ENCODE data around the gene PDHX.
"Not testable (repeated sequence)": the region's sequence is repeated elsewhere in the genome, so short reads cannot be mapped to it uniquely, and the experiment has no call there.

The PDHX gene

GRCh38 chr11:34916015-34916842 is at the start of gene PDHX, which contains the start of gene APIP:
PDHX (plus strand) TSS chr11:34916618; CDS start chr11:34916656, 38 bp downstream.
APIP (minus strand) TSS chr11:34916379; CDS start chr11:34916284, 95 bp downstream.
- Mint-ChIP-seq H3K4me3 (peak within 1 kb of the TSS; percentile 97), H3K27ac (peak within 1 kb of the TSS; percentile 95), H3K4me1 (ENCODE audit: low read depth) (peaks cover 47% of the 10 kb centered on the region), H3K36me3 (peaks cover 5% of the 10 kb centered on the region), H3K9me3 (ENCODE audit: low read depth) (no peaks in the 10 kb centered on the region), H3K27me3 (no peaks in the 10 kb centered on the region)

- Mint-ChIP-seq H3K4me1 (ENCODE audit: low read depth) (no peaks in the 10 kb centered on the region), H3K9me3 (ENCODE audit: low read depth) (no peaks in the 10 kb centered on the region), H3K27ac (no peak overlapping the region), H3K36me3 (peaks cover 10% of the 10 kb centered on the region), H3K27me3 (no peaks in the 10 kb centered on the region), H3K4me3 (no peak overlapping the region)
Measured at GRCh38 chr11:34869425-34869824, 47.0 kb upstream of the PDHX start.

DNA sequence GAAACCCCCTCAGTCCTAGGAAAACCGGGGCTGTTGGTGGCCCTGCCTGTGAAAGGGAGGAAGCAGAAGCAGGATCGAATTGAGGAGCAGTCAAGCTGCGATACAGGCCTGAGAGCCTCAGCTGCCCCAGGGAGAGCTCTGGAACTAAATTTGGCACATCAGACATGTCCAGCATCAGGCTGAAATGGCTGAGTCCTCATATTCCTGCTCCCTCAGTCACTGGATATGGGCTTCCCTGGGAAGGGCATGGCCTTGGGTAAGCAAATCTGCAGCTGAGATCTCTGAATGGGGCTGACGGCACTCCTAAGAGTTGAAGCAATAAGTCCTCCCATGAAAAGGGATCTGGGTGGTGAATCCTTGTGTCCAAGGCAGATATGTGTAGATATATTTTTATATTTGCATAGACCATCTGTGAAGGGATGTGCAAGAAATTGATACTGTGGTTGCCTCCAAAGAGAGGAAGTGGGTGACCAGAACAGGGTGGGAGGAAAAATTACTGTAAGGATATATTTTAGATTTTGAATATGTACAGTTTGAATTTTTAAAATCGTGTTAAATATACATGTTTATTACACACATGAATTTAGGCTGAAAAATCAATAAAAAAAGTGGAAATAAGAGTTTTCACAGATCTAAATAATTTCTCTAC is 45.7 kb upstream of the PDHX start:
- H3K36me3 Mint-ChIP-seq, result peaks cover 21% of the 10 kb centered on the region
- H3K27ac Mint-ChIP-seq, result no peak overlapping the region
- no peaks in the 10 kb centered on the region for H3K4me1 Mint-ChIP-seq (ENCODE audit: low read depth)
- no peaks in the 10 kb centered on the region for H3K9me3 Mint-ChIP-seq (ENCODE audit: low read depth)
- no peaks in the 10 kb centered on the region for H3K27me3 Mint-ChIP-seq
- H3K4me3 Mint-ChIP-seq, result no peak overlapping the region

- H3K27me3 Mint-ChIP-seq, result no peaks in the 10 kb centered on the region
- no peaks in the 10 kb centered on the region for H3K9me3 Mint-ChIP-seq (ENCODE audit: low read depth)
- H3K4me1 Mint-ChIP-seq (ENCODE audit: low read depth), result no peaks in the 10 kb centered on the region
- no peak overlapping the region for H3K27ac Mint-ChIP-seq
- peaks cover 19% of the 10 kb centered on the region for H3K36me3 Mint-ChIP-seq
- H3K4me3 Mint-ChIP-seq, result no peak overlapping the region
Measured at GRCh38 chr11:34874202-34874601, 42.2 kb upstream of the PDHX start.

DNA sequence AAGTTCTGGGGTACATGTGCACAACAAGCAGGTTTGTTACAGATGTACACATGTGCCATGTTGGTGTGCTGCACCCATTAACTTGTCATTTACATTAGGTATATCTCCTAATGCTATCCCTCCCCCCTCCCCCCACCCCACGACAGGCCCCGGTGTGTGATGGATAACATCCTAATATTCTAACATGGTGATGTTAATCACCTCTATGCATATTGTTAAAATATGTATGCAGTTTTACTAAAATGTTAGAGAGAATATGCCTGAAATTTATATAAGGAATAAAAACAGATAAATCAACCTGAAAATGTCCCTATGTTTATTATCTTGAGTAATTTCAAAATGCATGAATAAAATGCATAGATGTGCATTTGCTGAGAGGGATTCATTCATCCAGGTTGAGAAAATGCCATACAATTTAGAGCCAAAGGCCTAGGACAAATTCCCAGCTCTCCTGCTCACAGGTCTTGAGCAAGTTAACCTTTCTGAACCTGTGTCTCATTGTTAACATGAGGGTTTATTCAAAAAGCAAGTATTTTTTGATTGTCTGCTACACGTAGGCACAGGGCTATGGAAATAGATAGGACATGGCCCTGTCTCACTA is 38.9 kb upstream of the PDHX start:
- Mint-ChIP-seq H3K36me3 (peaks cover 30% of the 10 kb centered on the region), H3K4me3 (no peak overlapping the region), H3K27me3 (no peaks in the 10 kb centered on the region), H3K9me3 (ENCODE audit: low read depth) (no peaks in the 10 kb centered on the region), H3K27ac (no peak overlapping the region), H3K4me1 (ENCODE audit: low read depth) (no peaks in the 10 kb centered on the region)

DNA sequence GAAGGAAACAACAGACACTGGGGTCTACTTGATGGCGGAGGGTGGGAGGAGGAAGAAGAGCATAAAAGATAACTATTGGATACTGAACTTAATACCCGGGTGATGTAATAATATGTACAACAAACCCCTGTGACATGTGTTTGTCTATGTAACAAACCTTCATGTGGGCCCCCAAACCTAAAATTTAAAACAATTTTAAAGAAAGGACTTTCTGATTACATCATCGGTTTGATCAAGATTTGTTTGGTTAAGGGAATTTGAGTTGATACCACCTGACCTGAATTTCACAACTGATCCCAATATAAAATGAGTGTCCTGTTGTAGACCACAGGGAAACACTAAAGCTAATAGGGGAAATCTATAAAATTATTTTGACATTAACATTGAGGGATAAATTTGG is 34.5 kb upstream of the PDHX start:
- no peak overlapping the region for H3K27ac Mint-ChIP-seq
- peaks cover 23% of the 10 kb centered on the region for H3K36me3 Mint-ChIP-seq
- no peaks in the 10 kb centered on the region for H3K9me3 Mint-ChIP-seq (ENCODE audit: low read depth)
- H3K27me3 Mint-ChIP-seq, result no peaks in the 10 kb centered on the region
- H3K4me3 Mint-ChIP-seq, result no peak overlapping the region
- H3K4me1 Mint-ChIP-seq (ENCODE audit: low read depth), result no peaks in the 10 kb centered on the region

- Mint-ChIP-seq H3K36me3 (peaks cover 19% of the 10 kb centered on the region), H3K27me3 (no peaks in the 10 kb centered on the region), H3K27ac (no peak overlapping the region), H3K4me3 (no peak overlapping the region), H3K9me3 (ENCODE audit: low read depth) (no peaks in the 10 kb centered on the region), H3K4me1 (ENCODE audit: low read depth) (no peaks in the 10 kb centered on the region)
Measured at GRCh38 chr11:34886609-34887008, 29.8 kb upstream of the PDHX start.

- H3K4me3 Mint-ChIP-seq, result no peak overlapping the region
- no peak overlapping the region for H3K27ac Mint-ChIP-seq
- H3K36me3 Mint-ChIP-seq, result peaks cover 14% of the 10 kb centered on the region
- no peaks in the 10 kb centered on the region for H3K27me3 Mint-ChIP-seq
- H3K9me3 Mint-ChIP-seq (ENCODE audit: low read depth), result no peaks in the 10 kb centered on the region
- no peaks in the 10 kb centered on the region for H3K4me1 Mint-ChIP-seq (ENCODE audit: low read depth)
Measured at GRCh38 chr11:34887260-34887659, 29.2 kb upstream of the PDHX start.

DNA sequence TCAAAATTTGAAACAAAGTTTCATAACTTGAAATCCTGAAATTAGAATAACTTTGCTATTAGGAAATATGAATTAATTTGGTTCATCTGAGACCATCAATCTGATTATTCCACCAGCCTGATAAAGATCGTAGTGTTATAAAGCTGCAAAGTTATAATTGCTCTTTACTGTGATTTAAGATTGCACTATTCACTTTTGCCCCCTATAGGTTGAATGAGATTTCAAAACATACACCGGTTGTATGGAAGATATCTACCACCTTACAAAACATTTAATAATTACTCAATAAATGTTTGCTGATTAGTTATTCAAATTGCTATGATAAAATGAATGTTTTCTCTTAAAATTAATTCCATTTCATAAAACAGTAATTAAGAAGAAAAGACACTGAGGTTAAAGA is 26.3 kb upstream of the PDHX start:
- Mint-ChIP-seq H3K36me3 (peaks cover 9% of the 10 kb centered on the region), H3K4me1 (ENCODE audit: low read depth) (no peaks in the 10 kb centered on the region), H3K9me3 (ENCODE audit: low read depth) (no peaks in the 10 kb centered on the region), H3K27me3 (no peaks in the 10 kb centered on the region), H3K4me3 (no peak overlapping the region), H3K27ac (no peak overlapping the region)

- Mint-ChIP-seq H3K27ac (no peak overlapping the region), H3K36me3 (peaks cover 7% of the 10 kb centered on the region), H3K9me3 (ENCODE audit: low read depth) (no peaks in the 10 kb centered on the region), H3K27me3 (no peaks in the 10 kb centered on the region), H3K4me3 (no peak overlapping the region), H3K4me1 (ENCODE audit: low read depth) (no peaks in the 10 kb centered on the region)
Measured at GRCh38 chr11:34890812-34891211, 25.6 kb upstream of the PDHX start.

DNA sequence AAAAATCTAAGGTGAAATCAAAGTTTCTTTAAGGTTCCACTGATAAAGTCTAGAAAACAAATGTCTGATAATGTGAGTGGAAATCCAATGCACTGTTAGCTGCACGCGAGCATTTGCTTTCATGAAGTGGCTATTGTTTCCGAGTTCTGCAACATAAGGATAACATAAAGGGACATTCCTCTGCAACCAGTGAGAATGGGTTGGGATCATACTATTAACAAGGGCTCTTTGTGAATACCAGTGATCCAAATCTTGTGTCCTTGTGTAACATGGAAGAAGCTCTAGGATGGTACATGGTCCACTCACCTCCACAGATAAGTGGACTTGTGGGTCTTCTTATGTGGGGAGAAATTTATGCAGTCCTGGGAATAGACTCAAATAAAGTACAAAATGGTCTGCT is 24.8 kb upstream of the PDHX start:
- no peak overlapping the region for H3K27ac Mint-ChIP-seq
- no peak overlapping the region for H3K4me3 Mint-ChIP-seq
- peaks cover 12% of the 10 kb centered on the region for H3K36me3 Mint-ChIP-seq
- peaks cover 5% of the 10 kb centered on the region for H3K9me3 Mint-ChIP-seq (ENCODE audit: low read depth)
- no peaks in the 10 kb centered on the region for H3K27me3 Mint-ChIP-seq
- H3K4me1 Mint-ChIP-seq (ENCODE audit: low read depth), result no peaks in the 10 kb centered on the region

DNA sequence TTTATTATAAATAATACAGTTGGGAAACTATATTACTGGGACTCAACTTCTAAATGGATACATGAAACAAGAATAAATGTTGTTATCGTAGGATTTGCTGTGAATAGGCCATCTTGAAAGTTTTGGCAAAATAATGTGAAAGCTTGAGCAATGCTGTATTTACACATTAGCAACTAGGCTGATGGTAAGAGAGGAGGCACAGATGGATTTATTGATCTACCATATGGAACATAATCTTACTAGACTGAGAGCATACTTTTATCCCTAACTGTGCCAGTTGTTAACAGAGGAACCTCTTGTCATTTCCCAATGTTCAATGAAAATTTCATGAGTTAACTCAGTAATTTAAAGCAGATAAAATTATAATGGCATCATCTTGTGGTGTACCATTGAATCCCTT is 23.0 kb upstream of the PDHX start:
- peaks cover 8% of the 10 kb centered on the region for H3K9me3 Mint-ChIP-seq (ENCODE audit: low read depth)
- no peak overlapping the region for H3K27ac Mint-ChIP-seq
- no peaks in the 10 kb centered on the region for H3K27me3 Mint-ChIP-seq
- H3K4me3 Mint-ChIP-seq, result no peak overlapping the region
- H3K36me3 Mint-ChIP-seq, result peaks cover 10% of the 10 kb centered on the region
- no peaks in the 10 kb centered on the region for H3K4me1 Mint-ChIP-seq (ENCODE audit: low read depth)

DNA sequence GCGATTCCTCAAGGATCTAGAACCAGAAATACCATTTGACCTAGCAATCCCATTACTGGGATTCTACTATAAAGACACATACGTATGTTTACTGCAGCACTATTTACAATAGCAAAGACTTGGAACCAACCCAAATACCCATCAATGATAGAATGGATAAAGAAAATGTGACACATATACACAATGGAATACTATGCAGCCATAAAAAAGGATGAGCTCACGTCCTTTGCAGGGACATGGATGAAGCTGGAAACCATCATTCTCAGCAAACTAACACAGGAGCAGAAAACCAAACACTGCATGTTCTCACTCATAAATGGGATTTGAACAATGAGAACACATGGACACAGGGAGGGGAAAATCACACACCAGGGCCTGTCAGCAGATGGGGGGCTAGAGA is 20.2 kb upstream of the PDHX start:
- H3K4me3 Mint-ChIP-seq; H3K27ac Mint-ChIP-seq; H3K27me3 Mint-ChIP-seq; H3K4me1 Mint-ChIP-seq (ENCODE audit: low read depth); H3K9me3 Mint-ChIP-seq (ENCODE audit: low read depth): not testable (repeated sequence)
- H3K36me3 Mint-ChIP-seq, result peaks cover 16% of the 10 kb centered on the region

DNA sequence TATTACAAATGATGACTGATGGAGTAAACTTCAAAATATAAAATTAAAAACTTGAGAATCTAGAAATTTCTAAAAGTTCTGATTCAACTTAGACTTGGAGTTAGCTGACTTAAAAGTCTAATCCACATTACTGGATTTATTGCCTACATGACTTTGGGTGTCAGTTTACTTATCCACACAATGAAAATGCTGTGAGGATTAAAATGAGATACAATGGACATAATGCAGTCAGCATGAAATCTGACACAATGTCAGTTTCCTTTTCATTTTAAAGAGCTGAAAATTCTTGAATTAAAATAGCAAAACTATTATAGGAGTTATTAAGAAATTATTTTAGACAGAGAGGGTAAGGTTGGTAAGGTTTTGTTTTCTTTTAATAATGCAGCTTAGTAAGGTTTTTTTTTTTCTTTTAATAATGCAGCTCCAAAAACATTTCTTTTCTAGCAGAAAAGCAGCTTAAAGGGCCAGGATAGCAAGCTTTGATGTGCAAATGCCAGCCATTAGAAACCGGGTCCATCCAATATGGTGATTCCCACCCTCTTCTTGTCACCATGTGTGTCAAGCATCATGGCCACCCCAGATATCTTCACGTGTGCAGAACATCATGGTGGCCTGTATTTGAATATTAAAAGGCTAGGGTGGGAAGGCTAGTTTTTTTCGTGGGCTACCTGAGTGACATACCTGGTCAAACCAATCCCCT is 19.1 kb upstream of the PDHX start:
- Mint-ChIP-seq H3K4me1 (ENCODE audit: low read depth) (no peaks in the 10 kb centered on the region), H3K27ac (no peak overlapping the region), H3K4me3 (no peak overlapping the region), H3K36me3 (peaks cover 19% of the 10 kb centered on the region), H3K9me3 (ENCODE audit: low read depth) (peaks cover 8% of the 10 kb centered on the region), H3K27me3 (no peaks in the 10 kb centered on the region)

DNA sequence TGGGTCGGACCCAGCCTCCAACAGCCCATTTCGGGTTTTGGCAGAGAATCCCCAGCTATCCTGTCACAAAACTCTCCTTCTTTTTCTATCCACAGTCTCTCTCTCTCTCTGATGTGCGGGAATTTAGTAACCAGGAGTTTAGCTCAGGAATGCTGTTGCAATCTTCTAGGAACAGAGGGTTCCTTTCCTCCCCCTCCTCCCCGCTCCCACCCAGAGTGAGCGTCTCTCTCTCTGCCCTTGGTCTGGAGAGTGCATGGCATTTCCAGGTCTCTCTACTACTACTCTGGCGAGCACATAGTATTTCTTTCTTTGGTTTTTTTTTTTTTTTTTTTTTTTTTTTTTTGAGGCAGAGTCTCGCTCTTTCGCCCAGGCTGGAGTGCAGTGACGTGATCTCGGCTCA is 17.9 kb upstream of the PDHX start:
- Mint-ChIP-seq H3K9me3 (ENCODE audit: low read depth) (peaks cover 8% of the 10 kb centered on the region), H3K27me3 (no peaks in the 10 kb centered on the region), H3K4me3 (no peak overlapping the region), H3K36me3 (peaks cover 23% of the 10 kb centered on the region), H3K4me1 (ENCODE audit: low read depth) (no peaks in the 10 kb centered on the region), H3K27ac (no peak overlapping the region)
